ENCODE results near the gene MYO5A. TPM values are rescaled to one million over a fixed set of nuclear protein-coding genes. Genes with fewer than 3 reads are reported as not detected.

MYO5A gene
- total RNA-seq, 1 donor from 2014 or later, result 9.4 TPM

DNA sequence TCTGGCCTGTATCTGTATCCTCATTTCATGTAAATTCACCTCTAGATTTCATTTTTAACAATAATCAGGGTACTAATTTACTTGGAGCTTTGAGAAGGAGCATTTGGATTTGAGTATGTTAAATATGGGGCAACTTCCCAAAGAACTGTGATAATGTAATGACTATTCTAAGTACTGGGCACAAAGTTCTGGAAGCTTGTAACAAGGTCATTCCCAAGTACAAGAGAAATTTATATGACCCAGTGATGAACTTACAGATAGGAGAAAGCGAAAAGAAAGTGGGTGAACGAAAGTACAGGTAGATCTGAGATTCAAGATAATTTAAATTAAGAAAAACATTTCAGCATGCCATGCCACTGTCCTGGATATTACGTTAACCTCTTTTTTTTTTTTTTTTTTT lies 93.8 kb downstream of the MYO5A start:
- Histone ChIP-seq H3K27ac (ENCODE audit: low read depth, low read length) (peak overlapping the region; percentile 10), H3K4me3 (ENCODE audit: low read length in 3 of 3) (no peak overlapping the region), H3K36me3 (ENCODE audit: control insufficient read depth in 3 of 3, insufficient read depth in 3 of 3, low read length in 3 of 3) (no peaks in the 10 kb centered on the region), H3K9me3 (ENCODE audit: control insufficient read depth in 3 of 3, low read length in 3 of 3) (no peaks in the 10 kb centered on the region), H3K4me1 (ENCODE audit: control insufficient read depth in 3 of 3, insufficient read depth in 3 of 3, low read length in 3 of 3) (peaks cover 10 to 14% (median 13%) of the 10 kb centered on the region in 3 donors), H3K27me3 (ENCODE audit: control insufficient read depth in 3 of 3, insufficient read depth in 3 of 3, low read length in 3 of 3) (no peaks in the 10 kb centered on the region), H3K9ac (ENCODE audit: low read depth in 1 of 3, low read length in 3 of 3) (no peak overlapping the region)

DNA sequence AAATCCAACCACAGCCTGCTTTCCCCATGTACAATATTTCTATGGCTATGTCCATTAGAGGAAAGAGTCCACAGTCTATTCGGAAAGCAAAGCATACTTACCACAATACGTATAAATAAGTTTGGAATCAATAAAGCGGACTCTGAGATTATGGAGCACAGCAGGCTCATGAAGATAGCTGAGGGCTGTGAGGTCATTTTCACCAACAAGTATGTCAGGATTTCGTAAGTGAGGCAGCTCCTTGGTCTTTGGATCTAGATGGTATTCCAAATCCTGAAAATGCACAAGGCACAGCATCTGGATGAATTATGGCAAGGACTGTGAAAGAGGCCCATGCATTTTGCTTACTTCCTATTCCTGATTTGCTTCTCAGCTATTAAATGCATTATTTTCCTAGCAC lies 100.4 kb downstream of the MYO5A start:
- Histone ChIP-seq H3K9ac (ENCODE audit: low read depth in 1 of 3, low read length in 3 of 3) (no peak overlapping the region), H3K4me1 (ENCODE audit: control insufficient read depth in 3 of 3, insufficient read depth in 3 of 3, low read length in 3 of 3) (peaks cover 2 to 10% (median 7%) of the 10 kb centered on the region in 3 donors), H3K9me3 (ENCODE audit: control insufficient read depth in 3 of 3, low read length in 3 of 3) (no peaks in the 10 kb centered on the region), H3K27ac (ENCODE audit: low read depth, low read length) (peak overlapping the region; percentile 62), H3K4me3 (ENCODE audit: low read length in 3 of 3) (no peak overlapping the region), H3K36me3 (ENCODE audit: control insufficient read depth in 3 of 3, insufficient read depth in 3 of 3, low read length in 3 of 3) (no peaks in the 10 kb centered on the region), H3K27me3 (ENCODE audit: control insufficient read depth in 3 of 3, insufficient read depth in 3 of 3, low read length in 3 of 3) (no peaks in the 10 kb centered on the region)

DNA sequence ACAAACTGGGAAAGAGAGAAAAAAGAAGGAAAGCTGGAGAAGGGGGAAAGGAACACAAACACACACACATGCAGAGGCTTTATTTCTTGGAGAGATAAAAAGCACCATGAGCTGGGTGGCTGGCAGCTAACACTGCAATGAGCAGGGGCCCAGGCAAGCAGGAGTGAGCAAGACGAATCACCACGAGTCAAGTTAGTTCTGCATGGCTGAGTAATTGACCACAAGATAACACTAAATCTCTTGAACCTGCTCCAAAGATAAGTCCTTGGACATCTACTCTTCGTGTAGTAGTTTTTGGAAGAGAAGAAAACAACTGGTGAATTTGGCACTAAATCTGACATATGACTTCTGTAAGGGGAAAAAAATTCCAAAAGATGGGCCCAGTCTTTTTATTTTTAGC lies 100.9 kb downstream of the MYO5A start:
- H3K4me3 ChIP-seq (ENCODE audit: low read length in 3 of 3), result no peak overlapping the region
- H3K9ac ChIP-seq (ENCODE audit: low read depth in 1 of 3, low read length in 3 of 3), result peak overlapping the region in 1 of 3 donors; percentile 58
- H3K36me3 ChIP-seq (ENCODE audit: control insufficient read depth in 3 of 3, insufficient read depth in 3 of 3, low read length in 3 of 3), result no peaks in the 10 kb centered on the region
- peak overlapping the region; percentile 62 for H3K27ac ChIP-seq (ENCODE audit: low read depth, low read length)
- no peaks in the 10 kb centered on the region for H3K9me3 ChIP-seq (ENCODE audit: control insufficient read depth in 3 of 3, low read length in 3 of 3)
- H3K4me1 ChIP-seq (ENCODE audit: control insufficient read depth in 3 of 3, insufficient read depth in 3 of 3, low read length in 3 of 3), result peaks cover 2 to 10% (median 7%) of the 10 kb centered on the region in 3 donors
- H3K27me3 ChIP-seq (ENCODE audit: control insufficient read depth in 3 of 3, insufficient read depth in 3 of 3, low read length in 3 of 3), result no peaks in the 10 kb centered on the region

GRCh38 chr15:52424856-52425431 lies 103.7 kb downstream of the MYO5A start:
- Histone ChIP-seq H3K36me3 (ENCODE audit: control insufficient read depth in 3 of 3, insufficient read depth in 3 of 3, low read length in 3 of 3) (no peaks in the 10 kb centered on the region), H3K9ac (ENCODE audit: low read depth in 1 of 3, low read length in 3 of 3) (no peak overlapping the region), H3K4me3 (ENCODE audit: low read length in 3 of 3) (no peak overlapping the region), H3K9me3 (ENCODE audit: control insufficient read depth in 3 of 3, low read length in 3 of 3) (no peaks in the 10 kb centered on the region), H3K27ac (ENCODE audit: low read depth, low read length) (peak overlapping the region; percentile 15), H3K27me3 (ENCODE audit: control insufficient read depth in 3 of 3, insufficient read depth in 3 of 3, low read length in 3 of 3) (no peaks in the 10 kb centered on the region), H3K4me1 (ENCODE audit: control insufficient read depth in 3 of 3, insufficient read depth in 3 of 3, low read length in 3 of 3) (peaks cover 2 to 10% (median 7%) of the 10 kb centered on the region in 3 donors)

- peaks cover 2 to 10% (median 7%) of the 10 kb centered on the region in 3 donors for H3K4me1 ChIP-seq (ENCODE audit: control insufficient read depth in 3 of 3, insufficient read depth in 3 of 3, low read length in 3 of 3)
- peak overlapping the region; percentile 70 for H3K27ac ChIP-seq (ENCODE audit: low read depth, low read length)
- peak overlapping the region in 1 of 3 donors; percentile 44 for H3K4me3 ChIP-seq (ENCODE audit: low read length in 3 of 3)
Measured at GRCh38 chr15:52423852-52424251, 104.8 kb downstream of the MYO5A start.

DNA sequence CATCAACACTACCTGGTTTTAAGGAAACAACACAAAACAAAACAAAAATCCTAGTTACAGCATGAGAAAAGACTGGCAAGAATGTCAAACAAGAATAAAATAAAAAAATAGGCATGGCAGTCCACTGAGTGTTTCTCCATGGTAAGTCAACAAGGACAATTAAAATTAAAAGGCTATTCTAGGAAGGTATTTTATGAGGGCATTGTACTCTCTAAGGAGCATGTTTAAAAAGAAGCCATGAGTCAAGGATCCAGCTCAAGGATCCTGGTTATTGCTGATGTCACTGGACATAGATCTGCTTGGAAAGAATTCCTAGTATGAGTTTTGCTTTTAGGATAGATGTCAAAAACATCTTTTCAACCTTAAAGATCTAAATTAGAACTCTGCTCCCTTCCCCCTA lies 106.7 kb downstream of the MYO5A start:
- Histone ChIP-seq H3K27ac (ENCODE audit: low read depth, low read length) (no peak overlapping the region), H3K27me3 (ENCODE audit: control insufficient read depth in 3 of 3, insufficient read depth in 3 of 3, low read length in 3 of 3) (no peaks in the 10 kb centered on the region)

More at GRCh38 chr15:52423852-52424251, 104.8 kb downstream of the MYO5A start:
- Histone ChIP-seq H3K9me3 (ENCODE audit: control insufficient read depth in 3 of 3, low read length in 3 of 3) (no peaks in the 10 kb centered on the region), H3K36me3 (ENCODE audit: control insufficient read depth in 3 of 3, insufficient read depth in 3 of 3, low read length in 3 of 3) (no peaks in the 10 kb centered on the region), H3K9ac (ENCODE audit: low read depth in 1 of 3, low read length in 3 of 3) (peak overlapping the region; percentile 23 to 71 (median 52)), H3K27me3 (ENCODE audit: control insufficient read depth in 3 of 3, insufficient read depth in 3 of 3, low read length in 3 of 3) (no peaks in the 10 kb centered on the region)

GRCh38 chr15:52421029-52421428 lies 107.7 kb downstream of the MYO5A start:
- Histone ChIP-seq H3K4me1 (ENCODE audit: control insufficient read depth in 3 of 3, insufficient read depth in 3 of 3, low read length in 3 of 3) (peaks cover 0 to 5% (median 0%) of the 10 kb centered on the region in 3 donors), H3K9ac (ENCODE audit: low read depth in 1 of 3, low read length in 3 of 3) (no peak overlapping the region), H3K36me3 (ENCODE audit: control insufficient read depth in 3 of 3, insufficient read depth in 3 of 3, low read length in 3 of 3) (no peaks in the 10 kb centered on the region), H3K27ac (ENCODE audit: low read depth, low read length) (no peak overlapping the region), H3K27me3 (ENCODE audit: control insufficient read depth in 3 of 3, insufficient read depth in 3 of 3, low read length in 3 of 3) (no peaks in the 10 kb centered on the region), H3K4me3 (ENCODE audit: low read length in 3 of 3) (no peak overlapping the region), H3K9me3 (ENCODE audit: control insufficient read depth in 3 of 3, low read length in 3 of 3) (no peaks in the 10 kb centered on the region)

More for the DNA sequence above, 106.7 kb downstream of the MYO5A start:
- H3K4me1 ChIP-seq (ENCODE audit: control insufficient read depth in 3 of 3, insufficient read depth in 3 of 3, low read length in 3 of 3), result peaks cover 0 to 7% (median 4%) of the 10 kb centered on the region in 3 donors
- H3K4me3 ChIP-seq (ENCODE audit: low read length in 3 of 3), result no peak overlapping the region
- no peaks in the 10 kb centered on the region for H3K9me3 ChIP-seq (ENCODE audit: control insufficient read depth in 3 of 3, low read length in 3 of 3)
- no peaks in the 10 kb centered on the region for H3K36me3 ChIP-seq (ENCODE audit: control insufficient read depth in 3 of 3, insufficient read depth in 3 of 3, low read length in 3 of 3)
- no peak overlapping the region for H3K9ac ChIP-seq (ENCODE audit: low read depth in 1 of 3, low read length in 3 of 3)

- no peak overlapping the region for H3K27ac ChIP-seq (ENCODE audit: low read depth, low read length)
- H3K4me3 ChIP-seq (ENCODE audit: low read length in 3 of 3), result no peak overlapping the region
- H3K4me1 ChIP-seq (ENCODE audit: control insufficient read depth in 3 of 3, insufficient read depth in 3 of 3, low read length in 3 of 3), result peaks cover 0 to under 1% (median 0%) of the 10 kb centered on the region in 3 donors
- H3K9ac ChIP-seq (ENCODE audit: low read depth in 1 of 3, low read length in 3 of 3), result no peak overlapping the region
- no peaks in the 10 kb centered on the region for H3K9me3 ChIP-seq (ENCODE audit: control insufficient read depth in 3 of 3, low read length in 3 of 3)
- peaks cover 0 to 2% (median 0%) of the 10 kb centered on the region in 3 donors for H3K36me3 ChIP-seq (ENCODE audit: control insufficient read depth in 3 of 3, insufficient read depth in 3 of 3, low read length in 3 of 3)
- no peaks in the 10 kb centered on the region for H3K27me3 ChIP-seq (ENCODE audit: control insufficient read depth in 3 of 3, insufficient read depth in 3 of 3, low read length in 3 of 3)
Measured at GRCh38 chr15:52419494-52419893, 109.2 kb downstream of the MYO5A start.

DNA sequence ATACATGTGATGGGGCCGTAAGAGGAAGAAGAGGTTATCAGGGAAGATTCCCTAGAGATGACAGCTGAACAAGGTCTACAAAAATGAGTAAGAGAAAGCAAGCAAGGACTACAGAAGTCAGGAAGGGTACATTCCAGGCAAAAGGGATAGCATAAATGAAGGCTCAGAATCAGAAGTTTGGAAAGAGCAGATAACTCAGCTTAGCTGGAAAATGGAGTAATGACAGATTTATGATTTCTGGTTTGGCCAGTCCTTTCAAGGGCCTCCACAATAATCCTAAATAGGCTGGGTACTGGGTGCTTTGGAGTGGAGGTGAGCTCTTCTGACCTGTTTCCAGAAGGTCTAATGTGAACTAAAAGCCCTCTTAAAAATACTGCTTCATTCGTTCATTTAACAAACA lies 110.7 kb downstream of the MYO5A start:
- Histone ChIP-seq H3K4me3 (ENCODE audit: low read length in 3 of 3) (no peak overlapping the region), H3K36me3 (ENCODE audit: control insufficient read depth in 3 of 3, insufficient read depth in 3 of 3, low read length in 3 of 3) (peaks cover 0 to 2% (median 0%) of the 10 kb centered on the region in 3 donors), H3K27ac (ENCODE audit: low read depth, low read length) (no peak overlapping the region), H3K4me1 (ENCODE audit: control insufficient read depth in 3 of 3, insufficient read depth in 3 of 3, low read length in 3 of 3) (no peaks in the 10 kb centered on the region), H3K9me3 (ENCODE audit: control insufficient read depth in 3 of 3, low read length in 3 of 3) (no peaks in the 10 kb centered on the region), H3K27me3 (ENCODE audit: control insufficient read depth in 3 of 3, insufficient read depth in 3 of 3, low read length in 3 of 3) (no peaks in the 10 kb centered on the region), H3K9ac (ENCODE audit: low read depth in 1 of 3, low read length in 3 of 3) (no peak overlapping the region)

DNA sequence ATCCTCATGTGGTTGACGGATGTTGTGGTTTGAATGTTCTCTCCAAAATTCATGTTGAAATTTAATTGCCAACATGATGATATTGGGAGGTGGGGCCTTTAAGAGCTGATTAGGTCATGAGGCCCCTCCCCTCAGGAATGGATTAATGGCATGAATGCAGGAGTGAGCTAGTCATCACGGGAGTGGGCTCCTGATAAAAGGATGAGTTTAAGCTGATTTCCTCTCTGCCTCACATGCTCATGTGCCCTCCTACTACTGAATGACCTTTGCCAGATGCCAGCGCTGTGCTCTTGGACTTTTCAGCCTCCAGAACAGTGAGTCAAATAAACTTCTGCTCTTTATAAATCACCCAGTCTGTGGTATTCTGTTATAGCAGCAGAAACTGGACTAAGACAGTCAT lies 111.2 kb downstream of the MYO5A start:
- Histone ChIP-seq H3K9me3 (ENCODE audit: control insufficient read depth in 3 of 3, low read length in 3 of 3) (no peaks in the 10 kb centered on the region), H3K36me3 (ENCODE audit: control insufficient read depth in 3 of 3, insufficient read depth in 3 of 3, low read length in 3 of 3) (peaks cover 0 to 2% (median 0%) of the 10 kb centered on the region in 3 donors), H3K27ac (ENCODE audit: low read depth, low read length) (no peak overlapping the region), H3K4me1 (ENCODE audit: control insufficient read depth in 3 of 3, insufficient read depth in 3 of 3, low read length in 3 of 3) (no peaks in the 10 kb centered on the region), H3K4me3 (ENCODE audit: low read length in 3 of 3) (no peak overlapping the region), H3K27me3 (ENCODE audit: control insufficient read depth in 3 of 3, insufficient read depth in 3 of 3, low read length in 3 of 3) (no peaks in the 10 kb centered on the region), H3K9ac (ENCODE audit: low read depth in 1 of 3, low read length in 3 of 3) (no peak overlapping the region)

All from skeletal muscle tissue (tissue), 4 donors.